ENCODE measurements around the gene NYAP2.

- no peak for TF ChIP-seq CTCF (IDR thresholded peaks at IDR 0.05)
- TF ChIP-seq EP300 (IDR thresholded peaks at IDR 0.05) = no peak
- TF ChIP-seq POLR2A (IDR thresholded peaks at IDR 0.05) = no peak
Observed at GRCh38 chr2:225636558-225636957, 237.0 kb downstream of the NYAP2 start.
